HFF-Myc (cell line): ENCODE data around the gene BTRC.

Source experiments
- DNase-seq: peaks from one replicate; pipeline ENCODE4 v3.0.0-alpha.2; 2011; ENCODE audit warnings: low read depth; ENCODE audit errors: extremely low read depth
- H3K4me3 ChIP-seq: replicated peaks from 2 replicates; pipeline ENCODE4 v1.5.1; 2011; ENCODE audit warnings: low read depth, mild to moderate bottlenecking, control low read depth, low read length
- CTCF ChIP-seq: IDR thresholded peaks from 2 replicates; pipeline ENCODE4 v1.5.1; 2012; ENCODE audit warnings: mild to moderate bottlenecking, low read depth, low read length, control low read depth; ENCODE audit errors: missing control alignments

BTRC gene

GRCh38 chr10:101569622-101570427 is 215.9 kb downstream of the BTRC start:
- peak; percentile 57 for TF ChIP-seq CTCF
- DNase-seq: no peak

DNA sequence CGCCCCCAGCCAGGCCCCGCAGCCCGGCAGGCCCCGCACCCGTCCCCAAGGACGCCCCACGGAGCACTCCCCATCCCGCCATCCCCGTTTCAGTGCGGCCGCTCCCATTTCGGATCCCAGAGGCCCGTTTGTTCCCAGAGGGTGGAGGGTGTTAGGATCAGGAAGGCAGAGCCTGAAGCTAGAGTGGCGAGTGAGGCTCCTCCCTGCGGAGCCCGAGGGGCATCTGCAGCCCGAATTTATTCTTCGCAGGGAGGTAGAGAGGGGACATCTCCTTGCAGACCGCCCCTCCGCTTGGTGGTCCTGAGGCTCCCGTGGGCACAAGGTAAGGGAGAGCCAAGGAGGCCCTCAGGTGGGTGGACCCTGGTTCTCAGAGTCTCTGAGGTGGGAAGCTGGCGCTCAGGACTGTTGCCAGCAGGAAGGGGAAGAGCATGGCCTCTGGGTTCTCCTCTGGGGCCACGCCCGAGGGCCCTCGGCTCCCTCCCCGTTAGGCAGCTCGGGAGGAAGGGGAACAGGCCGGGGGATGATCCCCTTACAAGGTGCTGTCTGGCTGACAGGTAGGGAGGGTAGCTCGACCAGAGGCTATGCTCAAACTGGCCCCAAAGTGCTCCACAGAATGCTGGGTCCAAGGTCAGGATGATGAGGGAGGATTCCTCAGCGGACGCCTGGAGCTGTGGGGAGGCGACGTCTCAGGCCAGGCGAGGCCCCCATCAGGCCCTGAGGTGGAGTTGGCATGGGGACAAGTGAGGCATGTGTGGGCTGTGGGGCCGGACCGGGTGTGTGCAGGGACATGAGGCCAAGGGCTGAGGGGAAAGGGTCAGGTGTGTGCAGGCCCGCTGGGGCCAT is 216.7 kb downstream of the BTRC start:
- peak overlapping the region; percentile 53 for H3K4me3 ChIP-seq
- no peak for DNase-seq
- no peak for TF ChIP-seq CTCF

More at GRCh38 chr10:101569622-101570427, 215.9 kb downstream of the BTRC start:
- H3K4me3 ChIP-seq: peak overlapping the region; percentile 53

GRCh38 chr10:101571271-101571925 is 217.4 kb downstream of the BTRC start:
- H3K4me3 ChIP-seq: no peak overlapping the region
- no peak for TF ChIP-seq CTCF
- DNase-seq: no peak

- no peak for TF ChIP-seq CTCF
- no peak for DNase-seq
- no peak overlapping the region for H3K4me3 ChIP-seq
These were observed 218.2 kb downstream of the BTRC start for GRCh38 chr10:101572126-101572525.

DNA sequence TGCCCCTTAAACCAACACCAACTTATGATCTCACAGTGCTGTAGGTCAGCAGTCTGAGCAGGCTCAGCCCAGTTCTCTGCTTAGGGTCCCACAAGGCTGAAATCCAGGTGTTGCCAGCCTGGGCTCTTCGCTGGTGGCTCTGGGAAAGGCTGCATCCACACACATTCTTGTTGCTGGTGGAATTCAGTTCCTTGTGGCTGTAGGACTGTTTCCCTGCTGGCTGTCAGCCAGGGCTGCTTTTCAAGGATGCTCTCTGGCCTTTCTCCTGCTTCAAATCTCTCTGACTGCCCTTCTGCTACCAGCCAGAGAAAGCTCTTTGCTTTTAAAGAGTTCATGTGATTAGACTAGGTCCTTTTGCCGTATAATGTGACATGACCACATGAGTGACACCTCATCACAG is 218.8 kb downstream of the BTRC start:
- TF ChIP-seq CTCF: no peak
- H3K4me3 ChIP-seq: no peak overlapping the region
- no peak for DNase-seq

GRCh38 chr10:101573885-101574753 is 220.2 kb downstream of the BTRC start:
- TF ChIP-seq CTCF: no peak
- H3K4me3 ChIP-seq: no peak overlapping the region
- no peak for DNase-seq
